Measurements from ENCODE around the gene ETS1. TPM values are rescaled to one million over a fixed set of nuclear protein-coding genes. Genes with fewer than 3 reads are reported as not detected.

ETS1 gene
- total RNA-seq, 1 donor from 2014 or later: 0.54 TPM

DNA sequence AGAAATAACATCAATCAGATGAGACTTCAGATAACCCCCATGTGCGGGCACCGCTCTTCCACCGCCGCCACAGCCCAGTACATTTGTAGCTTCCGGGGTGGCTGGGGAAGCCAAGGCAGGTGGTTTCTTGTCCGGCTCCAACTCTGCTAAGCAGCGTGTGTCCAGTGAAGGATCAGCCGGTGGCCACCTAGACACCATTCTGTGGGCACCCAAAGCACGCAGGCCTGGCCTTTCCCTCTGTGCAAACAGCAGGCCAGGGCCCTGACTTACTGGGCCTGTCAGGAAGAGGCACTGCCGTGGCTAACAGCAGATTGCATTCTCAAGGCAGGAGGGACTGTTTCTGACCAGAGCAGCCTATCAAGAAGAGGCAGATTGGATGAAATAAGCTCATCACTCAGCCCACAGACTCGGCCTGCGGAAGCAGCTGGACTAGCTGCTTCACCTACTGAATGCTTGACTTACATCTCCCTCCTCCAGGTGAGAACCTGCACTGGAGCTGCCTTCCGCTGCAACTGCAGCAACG, 74.8 kb downstream of the ETS1 start:
- no peak for DNase-seq (ENCODE audit: low spot score)
- Histone ChIP-seq H3K9ac (no peak overlapping the region), H4K20me1 (ENCODE audit: low read depth) (no peaks in the 10 kb centered on the region), H3K4me1 (no peaks in the 10 kb centered on the region), H3K4me2 (no peak overlapping the region), H3K4me3 (no peak overlapping the region), H3K27ac (no peak overlapping the region), H3K9me3 (ENCODE audit: low read depth) (no peaks in the 10 kb centered on the region), H3K79me2 (ENCODE audit: low read depth) (no peaks in the 10 kb centered on the region), H2AFZ (replicated peaks) (no peak overlapping the region), H3K27me3 (peaks cover 16% of the 10 kb centered on the region), H3K36me3 (no peaks in the 10 kb centered on the region), H3F3A (ENCODE audit: low read depth) (no peaks in the 10 kb centered on the region)
- H3K4me3 Mint-ChIP-seq: no peak overlapping the region
- H3K4me1 Mint-ChIP-seq: peaks cover 4% of the 10 kb centered on the region
- peaks cover 15% of the 10 kb centered on the region for H3K27me3 Mint-ChIP-seq (ENCODE audit: insufficient read depth, low read depth)
- no peak for TF ChIP-seq EZH2 (IDR thresholded peaks at IDR 0.05)
- no peak overlapping the region for H3K27ac Mint-ChIP-seq
- H3K9me3 Mint-ChIP-seq: no peaks in the 10 kb centered on the region
- H3K36me3 Mint-ChIP-seq: no peaks in the 10 kb centered on the region

DNA sequence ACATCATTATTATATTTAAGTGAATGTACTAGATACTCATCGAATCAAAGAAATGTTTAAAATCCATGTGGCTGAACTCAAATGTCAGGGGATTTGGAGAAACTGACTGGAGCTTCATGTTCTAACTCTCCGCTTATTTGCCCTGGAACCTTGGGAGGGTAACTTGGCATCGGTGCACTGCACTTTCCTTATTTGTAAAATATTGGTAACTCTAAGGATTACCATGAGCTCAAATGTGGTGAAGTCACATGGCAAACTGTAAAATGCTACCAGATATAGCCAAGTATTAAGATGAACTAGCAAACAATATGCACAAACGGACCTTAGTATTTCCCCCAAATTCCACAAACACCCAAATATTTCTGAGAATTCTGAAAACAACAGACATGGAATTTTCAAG, 75.6 kb downstream of the ETS1 start:
- no peaks in the 10 kb centered on the region for H3K79me2 ChIP-seq (ENCODE audit: low read depth)
- no peak overlapping the region for H3K9ac ChIP-seq
- H3K9me3 ChIP-seq (ENCODE audit: low read depth): no peaks in the 10 kb centered on the region
- no peak overlapping the region for H3K4me3 Mint-ChIP-seq
- no peak for DNase-seq (ENCODE audit: low spot score)
- H3F3A ChIP-seq (ENCODE audit: low read depth): no peaks in the 10 kb centered on the region
- no peak overlapping the region for H3K4me3 ChIP-seq
- TF ChIP-seq EZH2 (IDR thresholded peaks at IDR 0.05) (no peak), EZH2phosphoT487 (IDR thresholded peaks at IDR 0.05) (no peak)
- TF ChIP-seq, protein P1, sequence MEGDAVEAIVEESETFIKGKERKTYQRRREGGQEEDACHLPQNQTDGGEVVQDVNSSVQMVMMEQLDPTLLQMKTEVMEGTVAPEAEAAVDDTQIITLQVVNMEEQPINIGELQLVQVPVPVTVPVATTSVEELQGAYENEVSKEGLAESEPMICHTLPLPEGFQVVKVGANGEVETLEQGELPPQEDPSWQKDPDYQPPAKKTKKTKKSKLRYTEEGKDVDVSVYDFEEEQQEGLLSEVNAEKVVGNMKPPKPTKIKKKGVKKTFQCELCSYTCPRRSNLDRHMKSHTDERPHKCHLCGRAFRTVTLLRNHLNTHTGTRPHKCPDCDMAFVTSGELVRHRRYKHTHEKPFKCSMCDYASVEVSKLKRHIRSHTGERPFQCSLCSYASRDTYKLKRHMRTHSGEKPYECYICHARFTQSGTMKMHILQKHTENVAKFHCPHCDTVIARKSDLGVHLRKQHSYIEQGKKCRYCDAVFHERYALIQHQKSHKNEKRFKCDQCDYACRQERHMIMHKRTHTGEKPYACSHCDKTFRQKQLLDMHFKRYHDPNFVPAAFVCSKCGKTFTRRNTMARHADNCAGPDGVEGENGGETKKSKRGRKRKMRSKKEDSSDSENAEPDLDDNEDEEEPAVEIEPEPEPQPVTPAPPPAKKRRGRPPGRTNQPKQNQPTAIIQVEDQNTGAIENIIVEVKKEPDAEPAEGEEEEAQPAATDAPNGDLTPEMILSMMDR (IDR thresholded peaks at IDR 0.05): no peak
- H3K36me3 Mint-ChIP-seq: no peaks in the 10 kb centered on the region
- H3K27me3 ChIP-seq: peaks cover 8% of the 10 kb centered on the region
- no peaks in the 10 kb centered on the region for H3K36me3 ChIP-seq
- H3K27ac Mint-ChIP-seq: no peak overlapping the region
- no peak overlapping the region for H2AFZ ChIP-seq (replicated peaks)
- no peaks in the 10 kb centered on the region for H4K20me1 ChIP-seq (ENCODE audit: low read depth)
- peaks cover 11% of the 10 kb centered on the region for H3K4me1 Mint-ChIP-seq
- H3K27me3 Mint-ChIP-seq (ENCODE audit: insufficient read depth, low read depth): peaks cover 12% of the 10 kb centered on the region
- H3K4me2 ChIP-seq: no peak overlapping the region
- H3K4me1 ChIP-seq: no peaks in the 10 kb centered on the region
- no peak overlapping the region for H3K27ac ChIP-seq
- H3K9me3 Mint-ChIP-seq: no peaks in the 10 kb centered on the region

DNA sequence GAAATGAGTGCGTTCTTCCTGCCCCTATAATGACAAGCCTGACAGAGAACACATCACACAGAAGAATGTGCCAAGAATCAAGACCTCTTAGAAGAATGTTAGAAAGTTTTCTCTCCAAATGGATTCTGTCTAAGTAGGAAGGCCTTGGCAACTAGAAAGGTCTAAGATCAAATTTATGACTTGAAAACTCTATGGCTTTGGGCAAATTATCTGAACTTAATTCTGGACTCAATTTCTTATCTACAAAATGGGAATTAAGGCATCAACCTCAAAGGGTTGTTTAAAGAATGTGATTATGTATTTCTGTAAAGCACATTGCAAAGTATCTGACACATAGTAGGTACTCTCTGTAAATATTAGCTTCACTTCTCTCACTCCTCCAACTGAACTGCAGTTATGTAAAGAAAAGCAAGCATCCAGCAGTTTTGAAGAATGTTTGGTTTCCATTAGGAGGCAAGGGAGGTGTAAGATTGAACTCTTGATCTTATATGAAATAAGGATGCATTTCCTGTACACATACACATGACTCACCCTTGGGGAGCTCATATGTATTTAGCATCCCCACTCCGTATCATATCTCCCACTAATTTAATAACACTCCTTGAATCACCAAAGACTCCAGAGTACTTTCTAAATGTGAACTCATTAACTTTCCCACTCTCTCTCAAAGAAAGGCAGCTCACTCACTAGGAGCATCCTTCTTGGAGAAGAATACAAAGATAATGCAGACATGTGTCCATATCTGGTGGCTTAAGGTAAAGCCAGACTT, 77.6 kb downstream of the ETS1 start:
- no peak overlapping the region for H3K4me2 ChIP-seq
- no peaks in the 10 kb centered on the region for H3K9me3 ChIP-seq (ENCODE audit: low read depth)
- Mint-ChIP-seq H3K36me3 (peaks cover 3% of the 10 kb centered on the region), H3K4me1 (peaks cover 16% of the 10 kb centered on the region), H3K9me3 (no peaks in the 10 kb centered on the region), H3K27ac (no peak overlapping the region), H3K4me3 (no peak overlapping the region), H3K27me3 (ENCODE audit: insufficient read depth, low read depth) (peaks cover 12% of the 10 kb centered on the region)
- no peak for DNase-seq (ENCODE audit: low spot score)
- H3K27me3 ChIP-seq: no peaks in the 10 kb centered on the region
- H3K4me1 ChIP-seq: no peaks in the 10 kb centered on the region
- no peak overlapping the region for H2AFZ ChIP-seq (replicated peaks)
- no peak overlapping the region for H3K27ac ChIP-seq
- H4K20me1 ChIP-seq (ENCODE audit: low read depth): no peaks in the 10 kb centered on the region
- TF ChIP-seq, protein P1 (IDR thresholded peaks at IDR 0.05): no peak
- TF ChIP-seq EZH2 (IDR thresholded peaks at IDR 0.05) (no peak), EZH2phosphoT487 (IDR thresholded peaks at IDR 0.05) (no peak)
- H3F3A ChIP-seq (ENCODE audit: low read depth): no peaks in the 10 kb centered on the region
- no peaks in the 10 kb centered on the region for H3K79me2 ChIP-seq (ENCODE audit: low read depth)
- no peaks in the 10 kb centered on the region for H3K36me3 ChIP-seq
- no peak overlapping the region for H3K4me3 ChIP-seq
- no peak overlapping the region for H3K9ac ChIP-seq
